PC-9 (cell line): ENCODE measurements around the gene PRRG2. TPM values are rescaled to one million over a fixed set of nuclear protein-coding genes. Genes with fewer than 3 reads are reported as not detected.
A peak's percentile ranks its signal among the peaks of the same experiment; 100 is the strongest.

Experiments
- BruUV-seq: library from RNA; stranded (reverse); fragments of 400-500 nt; replicated peaks from 2 replicates; lab custom pipeline; 2021; lab: Mats Ljungman, UMichigan
- CTCF ChIA-PET: fragments of 300-600 bp; sonication (Branson Sonifier 250); formaldehyde crosslinking; loops from one replicate; lab custom pipeline; 2022; ENCODE audit warnings: antibody characterized with exemption; lab: Charles Lee
- POLR2A ChIA-PET: fragments of 300-600 bp; sonication (Branson Sonifier 250); formaldehyde crosslinking; loops from one replicate; lab custom pipeline; 2022; ENCODE audit warnings: antibody characterized with exemption; ENCODE audit not compliant: unreplicated experiment; lab: Charles Lee
- DNase-seq, 2 experiments: peaks; one replicate each; pipeline versions ENCODE4 v3.0.0 to v3.0.0-alpha.2; 2015 to 2022; ENCODE audit warnings: mixed read lengths in 1 of 2
- H2AFZ ChIP-seq: fragments of 200-600 bp; sonication (generic); 2 replicates; pipeline ENCODE4 v1.8.1; 2017; ENCODE audit warnings: antibody characterized with exemption
- H3F3A ChIP-seq: fragments of 200-600 bp; sonication (generic); 2 replicates; pipeline ENCODE4 v1.8.1; 2017; ENCODE audit warnings: antibody characterized with exemption, mild to moderate bottlenecking, low read depth; ENCODE audit not compliant: insufficient read depth
- H3K27ac ChIP-seq: fragments of 200-600 bp; sonication (generic); 2 replicates; pipeline ENCODE4 v1.6.1; 2016; ENCODE audit warnings: mixed run types
- H3K27me3 ChIP-seq: fragments of 200-600 bp; sonication (generic); 2 replicates; pipeline ENCODE4 v1.6.1; 2016; ENCODE audit warnings: low read depth, mixed run types; ENCODE audit not compliant: insufficient read depth
- H3K36me3 ChIP-seq: fragments of 200-600 bp; sonication (generic); 2 replicates; pipeline ENCODE4 v1.6.1; 2016; ENCODE audit warnings: low read depth, mixed run types
- H3K4me1 ChIP-seq: fragments of 200-600 bp; sonication (generic); replicated peaks from 2 replicates; pipeline ENCODE4 v1.6.1; 2016; ENCODE audit warnings: mixed run types; ENCODE audit not compliant: insufficient read depth
- H3K4me2 ChIP-seq: fragments of 200-600 bp; sonication (generic); 2 replicates; pipeline ENCODE4 v1.6.1; 2017; ENCODE audit warnings: mixed run types
- H3K4me3 ChIP-seq: fragments of 200-600 bp; sonication (generic); 2 replicates; pipeline ENCODE4 v1.6.1; 2016; ENCODE audit warnings: mixed run types
- H3K79me2 ChIP-seq: fragments of 200-600 bp; sonication (generic); 2 replicates; pipeline ENCODE4 v1.6.1; 2017; ENCODE audit warnings: low read depth, mixed run types
- H3K9me2 ChIP-seq: fragments of 200-600 bp; sonication (generic); 2 replicates; pipeline ENCODE4 v1.8.1; 2017; ENCODE audit warnings: mild to moderate bottlenecking; ENCODE audit not compliant: insufficient read depth
- H3K9me3 ChIP-seq: fragments of 200-600 bp; sonication (generic); 2 replicates; pipeline ENCODE4 v1.8.1; 2016; ENCODE audit warnings: low read depth; ENCODE audit not compliant: insufficient read depth
- H4K20me1 ChIP-seq: fragments of 200-600 bp; sonication (generic); 2 replicates; pipeline ENCODE4 v1.8.1; 2017; ENCODE audit not compliant: insufficient read depth
- CTCF ChIP-seq: fragments of 200-600 bp; sonication (generic); conservative IDR thresholded peaks from 2 replicates; pipeline ENCODE4 v1.6.1; 2017; ENCODE audit warnings: mixed run types, antibody characterized with exemption, mild to moderate bottlenecking, moderate library complexity
- EZH2 ChIP-seq: fragments of 200-600 bp; sonication (generic); IDR thresholded peaks from 2 replicates; pipeline ENCODE4 v1.8.0; 2017; ENCODE audit warnings: antibody characterized with exemption, low read depth
- intact Hi-C: fragments of 100-400 bp; cut with micrococcal nuclease; formaldehyde crosslinking; loops from one replicate; pipeline ENCODE4 v1.10.0; 2022; ENCODE audit not compliant: unreplicated experiment
- total RNA-seq: library from RNA; stranded (reverse); gene quantifications from 2 replicates; pipeline ENCODE4 v1.2.3, GENCODE V29; 2021

The PRRG2 gene
- total RNA-seq, 1 experiment from 2014 or later, result 16.2 TPM

GRCh38 chr19:49635530-49636232 is 54.6 kb downstream of the PRRG2 start:
- H3K36me3 ChIP-seq, result no peaks in the 10 kb centered on the region
- no peaks in the 10 kb centered on the region for H3K9me2 ChIP-seq
- BruUV-seq, result no TSS peak
- ChIA-PET CTCF (no interaction called here), POLR2A (no interaction called here)
- no peak for DNase-seq
- intact Hi-C loops, result no loop called here
- H2AFZ ChIP-seq, result no peak overlapping the region
- no peak overlapping the region for H3K4me3 ChIP-seq
- H3F3A ChIP-seq, result peaks cover 22% of the 10 kb centered on the region
- no peaks in the 10 kb centered on the region for H4K20me1 ChIP-seq
- H3K27ac ChIP-seq, result no peak overlapping the region
- no peak overlapping the region for H3K4me2 ChIP-seq
- H3K4me1 ChIP-seq, result peaks cover 21% of the 10 kb centered on the region
- TF ChIP-seq EZH2 (no peak), CTCF (no peak)
- H3K79me2 ChIP-seq, result no peaks in the 10 kb centered on the region
- no peaks in the 10 kb centered on the region for H3K27me3 ChIP-seq
- no peaks in the 10 kb centered on the region for H3K9me3 ChIP-seq

GRCh38 chr19:49636233-49636932 is 55.3 kb downstream of the PRRG2 start:
- ChIA-PET CTCF (no interaction called here), POLR2A (no interaction called here)
- no peak for TF ChIP-seq EZH2
- TF ChIP-seq CTCF, result no peak
- no peak overlapping the region for H3K4me3 ChIP-seq
- no peaks in the 10 kb centered on the region for H3K9me3 ChIP-seq
- intact Hi-C loops, result no loop called here
- no peak for DNase-seq
- no peak overlapping the region for H3K4me2 ChIP-seq
- no peak overlapping the region for H3K27ac ChIP-seq
- H3K27me3 ChIP-seq, result no peaks in the 10 kb centered on the region
- peaks cover 21% of the 10 kb centered on the region for H3K4me1 ChIP-seq
- BruUV-seq, result no TSS peak
- H3K79me2 ChIP-seq, result 0 out of 2 replicates have a peak, but pooled peaks cover 5% of the 10 kb centered on the region
- H3K9me2 ChIP-seq, result no peaks in the 10 kb centered on the region
- H2AFZ ChIP-seq, result no peak overlapping the region
- H3F3A ChIP-seq, result peaks cover 25% of the 10 kb centered on the region
- H3K36me3 ChIP-seq, result no peaks in the 10 kb centered on the region
- no peaks in the 10 kb centered on the region for H4K20me1 ChIP-seq

GRCh38 chr19:49637821-49638738 is 57.0 kb downstream of the PRRG2 start:
- Histone ChIP-seq H3F3A (peaks cover 22% of the 10 kb centered on the region), H3K27me3 (no peaks in the 10 kb centered on the region)

More at GRCh38 chr19:49637821-49638738, 57.0 kb downstream of the PRRG2 start:
- Histone ChIP-seq H3K4me1 (peaks cover 25% of the 10 kb centered on the region), H3K27ac (0 out of 2 replicates have a peak overlapping the region, but pooled peaks have one; percentile 8), H3K36me3 (no peaks in the 10 kb centered on the region), H3K4me3 (peak overlapping the region; percentile 24; the same call in 1 of the 2 replicates), H3K9me3 (no peaks in the 10 kb centered on the region), H3K9me2 (no peaks in the 10 kb centered on the region), H4K20me1 (no peaks in the 10 kb centered on the region), H3K4me2 (peak overlapping the region; percentile 71), H3K79me2 (peaks cover 16% of the 10 kb centered on the region), H2AFZ (0 out of 2 replicates have a peak overlapping the region, but pooled peaks have one; percentile 17)
- ChIA-PET POLR2A (interaction anchor here (0.6 to 0.7 kb wide), 3 partner anchors 26 to 646 kb away, joined by 3 to 10 read pairs (median 6); partner anchors contain the start of gene PRRG2), CTCF (interaction anchor here (0.6 kb wide), 1 partner anchor 57 kb away, joined by 6 read pairs; the partner anchor contains the start of gene NOSIP)
- peak; percentile 64 to 85 for DNase-seq
- intact Hi-C loops, result no loop called here
- BruUV-seq, result no TSS peak
- TF ChIP-seq EZH2 (no peak), CTCF (no peak)
